ENCODE results near the gene MIDN.

MIDN gene

DNA sequence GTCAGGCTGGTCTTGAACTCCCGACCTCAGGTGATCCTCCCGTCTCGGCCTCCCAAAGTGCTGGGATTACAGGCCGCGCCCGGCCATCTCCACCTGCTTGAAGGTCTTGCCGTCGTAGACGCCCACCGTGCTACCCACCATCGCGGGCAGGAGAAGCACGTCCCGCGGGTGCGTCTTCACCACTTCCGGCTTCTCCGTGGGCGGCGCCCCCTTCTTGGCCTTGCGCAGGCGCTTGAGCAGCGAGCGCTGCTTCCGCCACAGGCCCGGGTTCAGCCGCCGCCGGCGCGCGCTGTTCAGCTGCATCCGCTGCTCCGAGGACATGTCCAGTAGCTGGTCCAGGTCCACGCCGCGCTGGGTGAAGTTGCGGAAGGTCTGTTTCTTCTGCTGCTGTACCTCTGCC, 58.9 kb downstream of the MIDN start:
- Histone ChIP-seq H3K27ac (ENCODE audit: low read depth, low read length) (no peak overlapping the region), H3K4me3 (ENCODE audit: low read length) (no peak overlapping the region), H3K9me2 (replicated peaks; ENCODE audit: control insufficient read depth, low read length) (no peaks in the 10 kb centered on the region), H3K4me1 (ENCODE audit: control insufficient read depth, low read length) (no peaks in the 10 kb centered on the region), H4K20me1 (ENCODE audit: control insufficient read depth, insufficient read depth, low read depth, low read length) (no peaks in the 10 kb centered on the region), H3K36me3 (ENCODE audit: control insufficient read depth, low read length) (no peaks in the 10 kb centered on the region), H3K9me3 (ENCODE audit: control insufficient read depth, insufficient read depth, low read length) (no peaks in the 10 kb centered on the region), H3K4me2 (ENCODE audit: low read length) (no peak overlapping the region), H3K27me3 (ENCODE audit: control insufficient read depth, low read length) (0 out of 2 replicates have a peak, but pooled peaks cover 2% of the 10 kb centered on the region), H3F3A (ENCODE audit: control insufficient read depth, insufficient read depth) (no peaks in the 10 kb centered on the region), H3K79me2 (ENCODE audit: control insufficient read depth, low read length) (no peaks in the 10 kb centered on the region)
- no peak for TF ChIP-seq EZH2phosphoT487 (IDR thresholded peaks at IDR 0.05; ENCODE audit: borderline replicate concordance, low read length)
- TF ChIP-seq, protein P1, sequence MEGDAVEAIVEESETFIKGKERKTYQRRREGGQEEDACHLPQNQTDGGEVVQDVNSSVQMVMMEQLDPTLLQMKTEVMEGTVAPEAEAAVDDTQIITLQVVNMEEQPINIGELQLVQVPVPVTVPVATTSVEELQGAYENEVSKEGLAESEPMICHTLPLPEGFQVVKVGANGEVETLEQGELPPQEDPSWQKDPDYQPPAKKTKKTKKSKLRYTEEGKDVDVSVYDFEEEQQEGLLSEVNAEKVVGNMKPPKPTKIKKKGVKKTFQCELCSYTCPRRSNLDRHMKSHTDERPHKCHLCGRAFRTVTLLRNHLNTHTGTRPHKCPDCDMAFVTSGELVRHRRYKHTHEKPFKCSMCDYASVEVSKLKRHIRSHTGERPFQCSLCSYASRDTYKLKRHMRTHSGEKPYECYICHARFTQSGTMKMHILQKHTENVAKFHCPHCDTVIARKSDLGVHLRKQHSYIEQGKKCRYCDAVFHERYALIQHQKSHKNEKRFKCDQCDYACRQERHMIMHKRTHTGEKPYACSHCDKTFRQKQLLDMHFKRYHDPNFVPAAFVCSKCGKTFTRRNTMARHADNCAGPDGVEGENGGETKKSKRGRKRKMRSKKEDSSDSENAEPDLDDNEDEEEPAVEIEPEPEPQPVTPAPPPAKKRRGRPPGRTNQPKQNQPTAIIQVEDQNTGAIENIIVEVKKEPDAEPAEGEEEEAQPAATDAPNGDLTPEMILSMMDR (IDR thresholded peaks at IDR 0.05; ENCODE audit: low read depth, low read length, poor library complexity, severe bottlenecking): no peak

DNA sequence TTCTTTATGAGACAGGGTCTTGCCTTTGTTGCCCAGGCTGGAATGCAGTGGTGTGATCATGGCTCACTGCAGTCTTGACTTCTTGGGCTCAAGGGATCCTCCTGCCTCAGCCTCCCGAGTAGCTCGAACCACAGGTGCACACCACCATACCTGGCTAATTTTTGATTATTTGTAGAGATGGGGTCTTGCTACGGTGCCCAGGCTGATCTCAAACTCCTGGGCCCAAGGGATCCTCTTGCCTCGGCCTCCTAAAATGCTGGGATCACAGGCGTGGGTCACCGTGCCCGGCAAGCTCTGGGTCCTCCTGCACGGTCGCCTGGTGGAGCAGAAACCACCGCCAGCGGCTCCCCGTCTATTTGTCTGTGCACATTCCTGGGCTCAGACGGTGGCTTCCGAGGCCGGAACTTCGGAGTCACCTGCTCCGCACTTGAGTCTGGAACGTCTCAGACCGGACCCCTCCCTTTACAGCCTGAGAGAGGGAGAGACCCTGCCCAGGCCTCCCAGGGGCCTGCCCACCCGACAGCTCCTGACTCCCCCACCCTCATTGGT, 59.4 kb downstream of the MIDN start:
- TF ChIP-seq, protein P1 (IDR thresholded peaks at IDR 0.05; ENCODE audit: low read depth, low read length, poor library complexity, severe bottlenecking): no peak
- no peak for TF ChIP-seq EZH2phosphoT487 (IDR thresholded peaks at IDR 0.05; ENCODE audit: borderline replicate concordance, low read length)
- no peak overlapping the region for H3K4me3 ChIP-seq (ENCODE audit: low read length)
- no peaks in the 10 kb centered on the region for H3K4me1 ChIP-seq (ENCODE audit: control insufficient read depth, low read length)
- H4K20me1 ChIP-seq (ENCODE audit: control insufficient read depth, insufficient read depth, low read depth, low read length): no peaks in the 10 kb centered on the region
- H3F3A ChIP-seq (ENCODE audit: control insufficient read depth, insufficient read depth): no peaks in the 10 kb centered on the region
- no peak overlapping the region for H3K27ac ChIP-seq (ENCODE audit: low read depth, low read length)
- H3K27me3 ChIP-seq (ENCODE audit: control insufficient read depth, low read length): 0 out of 2 replicates have a peak, but pooled peaks cover 2% of the 10 kb centered on the region
- no peaks in the 10 kb centered on the region for H3K9me3 ChIP-seq (ENCODE audit: control insufficient read depth, insufficient read depth, low read length)
- H3K4me2 ChIP-seq (ENCODE audit: low read length): no peak overlapping the region
- H3K79me2 ChIP-seq (ENCODE audit: control insufficient read depth, low read length): no peaks in the 10 kb centered on the region
- no peaks in the 10 kb centered on the region for H3K9me2 ChIP-seq (replicated peaks; ENCODE audit: control insufficient read depth, low read length)
- H3K36me3 ChIP-seq (ENCODE audit: control insufficient read depth, low read length): no peaks in the 10 kb centered on the region

DNA sequence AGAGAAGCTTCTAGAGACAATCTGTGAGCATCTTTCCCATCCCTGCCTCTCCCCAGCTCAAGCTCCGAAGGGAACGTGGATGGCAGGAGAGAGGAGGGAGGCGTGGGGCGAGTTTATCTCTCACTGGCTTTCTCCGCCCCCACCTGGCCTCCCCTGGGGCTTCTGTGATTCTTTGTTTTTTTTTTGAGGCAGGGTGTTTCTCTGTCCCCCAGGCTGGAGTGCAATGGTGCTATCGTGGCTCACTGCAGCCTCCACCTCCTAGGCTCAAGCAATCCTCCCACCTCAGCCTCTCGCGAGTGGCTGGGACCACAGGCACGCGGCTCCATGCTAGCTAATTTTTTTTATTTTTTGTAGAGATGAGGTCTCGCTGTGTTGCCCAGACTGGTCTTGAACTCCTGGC, 60.3 kb downstream of the MIDN start:
- H3K9me2 ChIP-seq (replicated peaks; ENCODE audit: control insufficient read depth, low read length): no peaks in the 10 kb centered on the region

More for the DNA sequence above, 60.3 kb downstream of the MIDN start:
- no peaks in the 10 kb centered on the region for H3K27me3 ChIP-seq (ENCODE audit: control insufficient read depth, low read length)
- no peaks in the 10 kb centered on the region for H3F3A ChIP-seq (ENCODE audit: control insufficient read depth, insufficient read depth)
- no peak overlapping the region for H3K4me3 ChIP-seq (ENCODE audit: low read length)
- no peaks in the 10 kb centered on the region for H3K4me1 ChIP-seq (ENCODE audit: control insufficient read depth, low read length)
- no peak overlapping the region for H3K4me2 ChIP-seq (ENCODE audit: low read length)
- no peak overlapping the region for H3K27ac ChIP-seq (ENCODE audit: low read depth, low read length)
- H3K79me2 ChIP-seq (ENCODE audit: control insufficient read depth, low read length): no peaks in the 10 kb centered on the region
- H4K20me1 ChIP-seq (ENCODE audit: control insufficient read depth, insufficient read depth, low read depth, low read length): no peaks in the 10 kb centered on the region
- no peak for TF ChIP-seq EZH2phosphoT487 (IDR thresholded peaks at IDR 0.05; ENCODE audit: borderline replicate concordance, low read length)
- TF ChIP-seq, protein P1 (IDR thresholded peaks at IDR 0.05; ENCODE audit: low read depth, low read length, poor library complexity, severe bottlenecking): no peak
- no peaks in the 10 kb centered on the region for H3K36me3 ChIP-seq (ENCODE audit: control insufficient read depth, low read length)
- H3K9me3 ChIP-seq (ENCODE audit: control insufficient read depth, insufficient read depth, low read length): no peaks in the 10 kb centered on the region
